ENCODE data around the gene OSBPL3.

- TF ChIP-seq ZBTB33 (IDR thresholded peaks at IDR 0.05; ENCODE audit: borderline replicate concordance, low read depth), result no peak
- TF ChIP-seq YY1 (IDR thresholded peaks at IDR 0.05; ENCODE audit: low read depth), result no peak
- TF ChIP-seq GABPA (IDR thresholded peaks at IDR 0.05; ENCODE audit: low read depth), result no peak
These were observed 181.7 kb downstream of the OSBPL3 start for GRCh38 chr7:24798261-24798660.

Measured in SK-N-SH (cell line).